ENCODE measurements around the gene RMDN2.

RMDN2 gene

DNA sequence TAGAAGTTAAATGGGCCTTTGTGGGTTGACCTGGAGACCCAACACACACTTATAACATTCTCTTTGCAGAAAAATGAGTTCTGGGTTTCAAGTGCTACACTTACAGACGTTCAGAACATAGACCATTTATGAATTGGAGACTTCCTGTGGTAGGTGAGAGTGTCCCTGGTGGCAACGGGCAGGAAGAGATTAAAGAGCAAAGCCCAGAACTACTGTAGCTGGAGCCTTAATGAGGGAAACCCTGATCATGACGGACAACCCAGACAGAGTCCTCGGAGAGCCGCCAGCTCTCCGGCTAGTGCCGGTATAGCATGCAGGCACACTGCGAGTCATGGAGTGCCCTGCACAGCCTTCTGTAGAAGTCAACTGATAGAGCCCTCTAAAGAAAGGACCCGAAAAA, 44.5 kb upstream of the RMDN2 start:
- POLR2A ChIA-PET: no interaction called here
- DNase-seq (ENCODE audit: extremely low spot score): no peak

DNA sequence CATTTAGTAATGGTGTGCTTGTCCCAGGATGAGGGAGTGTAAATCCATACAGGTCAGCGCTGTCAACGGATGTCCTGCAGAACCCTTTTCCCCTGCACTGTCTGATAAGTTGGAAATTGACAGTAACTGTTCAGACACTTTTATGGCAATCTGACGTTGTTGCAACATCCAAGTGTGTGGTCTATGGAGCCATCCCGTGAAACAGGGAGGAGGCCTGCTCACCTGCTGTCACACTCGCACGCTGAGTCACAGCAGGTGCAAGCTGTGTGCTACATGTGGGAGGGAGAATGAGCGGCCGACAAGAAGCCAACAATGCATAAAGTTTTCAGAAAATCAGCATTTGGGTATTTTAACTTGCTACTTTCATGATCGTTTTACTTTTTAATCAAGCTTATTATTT, 43.7 kb upstream of the RMDN2 start:
- ChIA-PET CTCF (interaction anchor here (1.0 to 5.7 kb wide), 4 partner anchors 9 to 485 kb away, joined by 3 to 30 read pairs (median 13); no protein-coding TSS in a partner anchor), POLR2A (interaction anchor here (0.7 kb wide), 1 partner anchor 9 kb away, joined by 3 read pairs; no protein-coding TSS in a partner anchor)
- TF ChIP-seq, protein P1, sequence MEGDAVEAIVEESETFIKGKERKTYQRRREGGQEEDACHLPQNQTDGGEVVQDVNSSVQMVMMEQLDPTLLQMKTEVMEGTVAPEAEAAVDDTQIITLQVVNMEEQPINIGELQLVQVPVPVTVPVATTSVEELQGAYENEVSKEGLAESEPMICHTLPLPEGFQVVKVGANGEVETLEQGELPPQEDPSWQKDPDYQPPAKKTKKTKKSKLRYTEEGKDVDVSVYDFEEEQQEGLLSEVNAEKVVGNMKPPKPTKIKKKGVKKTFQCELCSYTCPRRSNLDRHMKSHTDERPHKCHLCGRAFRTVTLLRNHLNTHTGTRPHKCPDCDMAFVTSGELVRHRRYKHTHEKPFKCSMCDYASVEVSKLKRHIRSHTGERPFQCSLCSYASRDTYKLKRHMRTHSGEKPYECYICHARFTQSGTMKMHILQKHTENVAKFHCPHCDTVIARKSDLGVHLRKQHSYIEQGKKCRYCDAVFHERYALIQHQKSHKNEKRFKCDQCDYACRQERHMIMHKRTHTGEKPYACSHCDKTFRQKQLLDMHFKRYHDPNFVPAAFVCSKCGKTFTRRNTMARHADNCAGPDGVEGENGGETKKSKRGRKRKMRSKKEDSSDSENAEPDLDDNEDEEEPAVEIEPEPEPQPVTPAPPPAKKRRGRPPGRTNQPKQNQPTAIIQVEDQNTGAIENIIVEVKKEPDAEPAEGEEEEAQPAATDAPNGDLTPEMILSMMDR (IDR thresholded peaks at IDR 0.05; ENCODE audit: control extremely low read depth, extremely low read depth, low read depth, missing control alignments): no peak
- no peak for DNase-seq (ENCODE audit: extremely low spot score)

More for the DNA sequence above, 44.5 kb upstream of the RMDN2 start:
- CTCF ChIA-PET: interaction anchor here (1.0 to 9.8 kb wide), 7 partner anchors 10 to 504 kb away, joined by 3 to 188 read pairs (median 23); no protein-coding TSS in a partner anchor
- TF ChIP-seq, protein P1 (IDR thresholded peaks at IDR 0.05; ENCODE audit: control extremely low read depth, extremely low read depth, low read depth, missing control alignments): no peak

DNA sequence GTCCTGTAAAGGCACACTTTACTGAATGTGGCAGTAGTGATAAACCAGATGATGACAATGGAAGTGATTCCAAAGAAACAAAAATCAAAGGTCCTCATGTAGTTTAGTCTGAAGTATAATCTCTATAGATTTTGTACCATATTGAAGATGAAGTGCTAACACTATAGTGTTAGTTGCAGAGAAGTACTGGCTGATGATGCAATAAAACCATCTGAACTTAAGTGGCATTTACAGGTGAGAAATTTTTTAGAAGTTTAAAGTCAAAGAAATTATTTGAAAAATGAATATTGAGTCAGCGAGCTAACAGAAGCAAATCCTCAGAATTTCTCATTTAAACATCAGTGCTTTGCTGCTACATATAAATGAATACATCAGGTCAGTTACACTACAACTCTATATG, 43.1 kb upstream of the RMDN2 start:
- CTCF ChIA-PET: interaction anchor here (1.0 to 5.7 kb wide), 5 partner anchors 9 to 486 kb away, joined by 3 to 30 read pairs (median 6); no protein-coding TSS in a partner anchor
- POLR2A ChIA-PET: interaction anchor here (0.7 kb wide), 1 partner anchor 10 kb away, joined by 3 read pairs; no protein-coding TSS in a partner anchor
- DNase-seq (ENCODE audit: extremely low spot score): no peak
- TF ChIP-seq, protein P1 (IDR thresholded peaks at IDR 0.05; ENCODE audit: control extremely low read depth, extremely low read depth, low read depth, missing control alignments): no peak

DNA sequence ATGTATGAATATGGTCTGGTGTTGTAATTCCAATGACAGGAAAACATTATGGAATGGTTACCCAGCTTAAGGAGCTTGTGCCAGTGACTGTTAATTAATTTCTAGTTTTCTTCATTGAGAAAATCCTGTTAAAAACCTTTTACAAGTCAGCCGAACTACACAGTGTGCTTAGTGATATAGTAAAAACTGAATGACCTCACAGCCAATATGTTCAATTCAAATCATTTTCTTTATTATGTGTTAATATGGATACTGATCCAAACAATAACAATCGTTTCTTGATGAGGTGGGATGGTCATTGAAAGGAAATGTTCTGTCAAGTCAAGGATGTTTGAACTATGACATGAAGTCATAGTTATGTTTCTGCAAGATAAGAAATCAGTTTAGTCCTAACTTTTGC, 41.6 kb upstream of the RMDN2 start:
- ChIA-PET POLR2A (no interaction called here), CTCF (interaction anchor here (2.3 to 5.7 kb wide), 2 partner anchors 51 to 487 kb away, joined by 6 to 30 read pairs; no protein-coding TSS in a partner anchor)
- TF ChIP-seq, protein P1 (IDR thresholded peaks at IDR 0.05; ENCODE audit: control extremely low read depth, extremely low read depth, low read depth, missing control alignments): no peak
- DNase-seq (ENCODE audit: extremely low spot score): no peak

DNA sequence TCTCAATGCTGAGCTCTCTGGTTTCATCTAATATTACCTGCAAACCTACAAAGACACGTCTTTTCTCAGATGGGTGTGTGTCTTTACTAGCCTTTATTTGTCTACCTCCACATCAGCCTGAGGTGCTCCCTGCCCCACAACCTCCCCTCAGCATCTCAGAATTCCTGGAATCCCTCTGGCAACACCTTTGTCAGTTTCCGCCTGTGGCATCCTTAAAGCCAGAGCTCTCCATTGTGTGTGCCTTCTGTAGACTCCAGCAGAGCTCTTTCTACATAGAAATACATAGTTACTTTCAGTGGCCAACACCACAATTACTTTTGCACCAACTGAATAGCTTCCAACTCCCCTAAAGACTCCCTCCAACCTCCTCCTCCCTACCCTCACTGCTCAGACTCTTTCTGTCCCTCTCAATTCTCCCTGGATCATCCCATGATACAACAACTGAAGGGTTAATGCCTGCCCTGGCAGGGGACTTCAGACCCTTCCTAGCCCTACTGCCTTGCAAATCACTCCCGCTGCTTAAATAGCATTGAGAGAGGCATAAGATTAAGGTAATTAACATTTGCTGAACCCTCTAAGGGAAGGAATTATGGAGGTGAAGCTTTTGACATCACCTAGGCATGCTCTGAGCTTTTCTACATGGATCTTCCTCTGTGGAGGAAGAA, 39.6 kb upstream of the RMDN2 start:
- DNase-seq (ENCODE audit: extremely low spot score): no peak
- TF ChIP-seq, protein P1 (IDR thresholded peaks at IDR 0.05; ENCODE audit: control extremely low read depth, extremely low read depth, low read depth, missing control alignments): no peak
- CTCF ChIA-PET: interaction anchor here (0.5 to 8.2 kb wide), 8 partner anchors 11 to 718 kb away, joined by 3 to 91 read pairs (median 5); no protein-coding TSS in a partner anchor
- POLR2A ChIA-PET: no interaction called here

DNA sequence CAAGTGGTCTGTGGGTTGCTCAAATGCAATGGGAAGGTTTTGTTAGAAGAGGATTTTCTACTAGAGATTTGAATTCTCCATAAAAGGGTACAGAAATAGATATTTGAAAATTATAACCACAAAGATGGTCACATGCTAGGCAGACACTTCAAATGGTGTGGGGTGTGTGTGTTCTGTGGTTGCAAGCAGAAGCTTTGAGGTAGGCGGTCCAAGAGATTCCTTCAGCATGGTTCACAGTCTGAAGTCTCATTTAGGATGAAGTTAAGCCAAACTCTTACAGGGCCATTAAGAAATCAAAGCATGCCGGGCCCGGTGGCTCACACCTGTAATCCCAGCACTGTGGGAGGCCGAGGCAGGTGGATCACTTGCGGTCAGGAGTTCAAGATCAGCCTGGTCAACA, 38.3 kb upstream of the RMDN2 start:
- POLR2A ChIA-PET: no interaction called here
- DNase-seq (ENCODE audit: extremely low spot score): no peak
- CTCF ChIA-PET: interaction anchor here (1.4 to 8.2 kb wide), 5 partner anchors 12 to 510 kb away, joined by 3 to 91 read pairs (median 7); no protein-coding TSS in a partner anchor
- TF ChIP-seq, protein P1 (IDR thresholded peaks at IDR 0.05; ENCODE audit: control extremely low read depth, extremely low read depth, low read depth, missing control alignments): no peak

Data from GM10248 (cell line).